Inferior parietal cortex (tissue), 1 donor: Measurements from ENCODE around the gene UBE3D.
"Not testable (repeated sequence)": the region's sequence is repeated elsewhere in the genome, so short reads cannot be mapped to it uniquely, and the experiment has no call there.

Source experiments
- DNase-seq: peaks from one replicate; pipeline ENCODE4 v3.0.0-alpha.2; 2016; ENCODE audit errors: extremely low spot score

Gene UBE3D

DNA sequence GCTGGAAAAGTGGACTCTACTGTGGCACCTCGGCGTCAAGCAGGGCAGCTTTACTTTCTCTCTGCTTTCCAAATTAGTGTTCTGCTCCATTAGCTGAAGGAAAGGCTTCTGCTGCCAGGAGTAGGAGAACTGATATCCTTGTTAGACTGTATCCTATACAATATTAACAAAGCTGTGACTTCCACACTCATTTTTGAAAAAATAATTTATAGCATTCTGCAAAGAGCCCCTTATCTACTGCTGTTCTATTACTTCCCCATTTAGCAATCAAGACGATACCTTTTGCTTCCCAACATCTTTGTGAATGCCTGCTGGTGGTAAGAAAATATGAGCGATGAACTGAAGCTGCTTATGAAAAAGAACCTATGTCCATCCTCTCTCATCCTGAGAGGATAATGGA is 151.1 kb downstream of the UBE3D start:
- no peak for DNase-seq

- no peak for DNase-seq
These were observed 154.8 kb downstream of the UBE3D start for GRCh38 chr6:82910820-82911219.

- no peak for DNase-seq
These were observed 155.2 kb downstream of the UBE3D start for GRCh38 chr6:82910395-82910794.

DNA sequence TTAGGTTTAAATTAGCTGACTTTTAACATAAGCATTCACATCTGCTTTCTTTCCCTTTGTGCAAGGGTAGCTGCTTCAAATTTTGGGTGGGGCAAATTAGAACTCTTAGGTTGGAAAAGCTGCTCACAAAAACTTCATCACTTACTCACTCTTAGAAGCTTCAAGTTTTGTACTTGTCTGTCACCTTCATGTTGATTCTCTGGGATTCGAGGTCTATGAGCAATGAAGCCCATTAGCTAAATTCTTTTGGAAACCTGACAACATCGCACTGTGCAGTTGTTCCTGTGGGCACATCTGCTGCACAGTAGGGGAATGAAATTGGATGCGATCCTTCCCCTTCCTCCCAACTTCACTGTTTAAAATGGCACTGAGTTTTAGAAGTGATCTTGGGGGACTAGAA is 156.1 kb downstream of the UBE3D start:
- DNase-seq = no peak

DNA sequence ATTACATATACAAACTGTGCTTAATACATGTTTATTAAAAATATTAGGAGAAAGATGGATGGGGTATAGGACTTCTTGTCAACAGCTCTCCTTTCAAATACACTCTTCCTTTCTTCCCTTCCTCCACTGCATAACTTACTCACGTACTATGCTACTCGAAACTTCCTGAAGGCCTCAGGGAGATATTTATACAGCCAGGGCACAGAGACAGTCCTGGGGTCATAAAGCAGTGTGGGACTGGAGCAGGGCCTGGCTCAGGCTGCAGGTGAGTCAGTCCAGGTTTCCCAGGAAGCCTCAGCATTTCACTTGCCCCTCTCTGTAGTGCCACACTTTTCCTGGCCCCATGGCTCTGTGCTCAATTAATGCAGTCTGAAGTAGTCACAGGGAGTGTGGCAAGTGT is 157.0 kb downstream of the UBE3D start:
- no peak for DNase-seq

- no peak for DNase-seq
These were observed 158.7 kb downstream of the UBE3D start for GRCh38 chr6:82906951-82907350.

- no peak for DNase-seq
These were observed 159.2 kb downstream of the UBE3D start for GRCh38 chr6:82906489-82906888.

DNA sequence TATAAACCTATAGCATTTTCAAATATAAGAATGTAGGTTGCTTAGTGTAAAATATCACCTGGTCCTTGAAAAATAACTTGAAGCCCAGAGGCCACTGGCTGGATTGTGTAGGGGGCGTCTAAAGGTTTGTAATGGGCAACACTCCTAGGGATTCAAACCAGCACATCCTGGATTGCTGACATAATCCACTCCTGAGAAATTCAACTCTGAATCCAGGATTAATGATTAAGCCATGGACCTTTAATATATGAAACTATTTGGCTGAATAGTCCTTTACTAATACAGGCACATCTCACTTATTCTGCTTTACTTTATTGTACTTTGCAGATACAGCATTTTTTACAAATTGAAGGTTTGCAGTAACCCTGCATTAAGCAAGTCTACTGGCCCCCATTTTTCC is 160.8 kb downstream of the UBE3D start:
- DNase-seq = no peak

GRCh38 chr6:82904257-82904656 is 161.4 kb downstream of the UBE3D start:
- no peak for DNase-seq

- DNase-seq = no peak
These were observed 163.4 kb downstream of the UBE3D start for GRCh38 chr6:82902290-82902689.

DNA sequence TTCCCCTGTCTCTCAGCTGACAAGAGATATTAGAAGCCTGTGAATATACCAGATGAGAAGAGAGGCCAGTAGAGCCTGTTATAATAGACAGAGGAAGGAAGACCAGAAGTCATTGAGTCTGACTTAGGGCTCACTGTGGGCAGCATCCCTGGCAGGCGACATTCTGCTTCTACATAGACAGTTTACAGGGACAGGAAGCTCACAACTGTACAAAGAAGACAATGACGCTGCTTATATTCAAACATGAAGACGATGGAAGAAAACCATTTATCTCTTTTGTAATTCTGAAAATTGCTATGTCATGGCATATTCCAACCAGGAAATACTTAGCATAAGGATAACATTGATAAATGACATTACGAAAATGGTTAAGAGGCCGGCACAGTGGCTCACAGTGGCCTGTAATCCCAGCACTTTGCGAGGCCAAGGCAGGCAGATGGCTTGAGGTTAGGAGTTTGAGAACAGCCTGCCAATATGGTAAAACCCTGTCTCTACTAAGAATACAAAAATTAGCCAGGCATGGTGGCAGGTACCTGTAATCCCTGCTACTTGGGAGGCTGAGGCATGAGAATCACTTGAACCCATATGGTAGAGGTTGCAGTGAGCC is 170.9 kb downstream of the UBE3D start:
- no peak for DNase-seq

GRCh38 chr6:82893889-82894652 is 171.6 kb downstream of the UBE3D start:
- DNase-seq = no peak

DNA sequence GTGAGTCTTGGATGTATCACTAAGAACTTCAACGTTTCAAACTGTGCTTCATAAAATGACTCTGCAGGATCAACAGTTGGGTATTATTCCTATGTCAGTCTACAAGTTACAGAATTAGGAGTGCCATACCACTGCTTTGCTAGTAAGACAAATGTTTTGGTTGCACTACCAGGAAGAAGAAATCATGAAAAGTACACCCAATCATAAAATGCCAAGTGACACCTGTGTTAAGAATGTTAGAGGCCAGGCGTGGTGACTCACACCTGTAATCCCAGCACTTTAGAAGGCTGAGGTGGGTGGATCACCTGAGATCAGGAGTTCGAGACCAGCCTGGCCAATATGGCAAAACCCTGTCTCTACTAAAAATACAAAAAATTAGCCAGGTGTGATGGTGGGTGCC is 174.1 kb downstream of the UBE3D start:
- DNase-seq = not testable (repeated sequence)

DNA sequence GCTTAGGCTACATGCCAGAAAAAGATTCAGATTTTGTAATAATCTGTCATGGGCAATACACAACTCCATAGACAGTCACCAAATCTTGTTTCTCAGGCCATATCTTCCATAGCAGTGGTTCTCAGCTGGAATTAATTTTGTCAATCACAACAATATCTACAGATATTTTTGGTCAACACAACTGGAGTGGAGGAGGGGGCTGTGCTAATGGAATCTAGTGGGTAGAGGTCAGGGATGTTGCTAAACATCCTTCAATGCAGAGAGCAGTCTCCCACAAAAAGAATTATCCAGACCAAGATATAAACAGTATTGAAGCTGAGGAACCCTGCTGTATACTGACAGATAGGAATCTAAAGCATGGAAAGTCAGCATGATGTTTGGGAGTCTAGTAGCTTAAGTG is 174.6 kb downstream of the UBE3D start:
- no peak for DNase-seq

GRCh38 chr6:82890240-82890639 is 175.4 kb downstream of the UBE3D start:
- no peak for DNase-seq

DNA sequence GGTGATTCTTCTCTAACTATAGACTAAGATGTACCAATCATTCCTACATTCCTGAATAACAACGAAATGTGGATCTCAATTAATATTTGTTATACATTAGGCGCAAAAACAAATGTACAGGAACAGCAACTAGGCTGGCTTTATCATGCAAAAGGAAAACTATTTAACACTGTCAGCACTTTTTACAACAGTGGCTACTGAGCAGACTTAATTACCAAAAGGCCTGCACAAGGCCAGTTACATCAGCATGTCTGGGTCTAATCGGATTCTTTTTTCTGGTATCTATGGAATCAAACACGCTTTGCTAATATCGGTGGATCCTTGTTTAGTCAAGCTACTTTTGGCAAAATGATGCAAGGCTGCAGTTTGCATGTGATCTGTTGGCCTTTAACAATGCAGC is 176.5 kb downstream of the UBE3D start:
- DNase-seq = no peak

- DNase-seq = no peak
These were observed 183.1 kb downstream of the UBE3D start for GRCh38 chr6:82882363-82883023.

DNA sequence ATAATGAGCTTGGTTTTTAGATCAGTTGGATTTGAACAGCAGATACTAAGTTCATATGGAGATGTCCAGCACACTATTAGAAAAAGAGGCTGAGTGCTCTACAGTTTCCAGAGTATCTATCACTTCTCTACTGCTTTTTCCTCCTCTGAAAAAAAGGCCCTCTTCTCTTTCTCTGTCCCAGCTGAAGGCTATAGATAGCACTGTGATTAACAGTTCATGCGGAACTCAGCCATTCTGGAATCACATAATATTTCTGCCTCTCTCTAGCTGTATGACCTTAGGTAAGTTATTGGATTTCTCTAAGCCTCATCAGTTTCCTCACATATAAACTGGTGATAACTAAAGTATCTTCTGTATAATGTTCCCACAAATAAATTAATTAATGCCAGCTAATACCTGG is 184.1 kb downstream of the UBE3D start:
- no peak for DNase-seq

DNA sequence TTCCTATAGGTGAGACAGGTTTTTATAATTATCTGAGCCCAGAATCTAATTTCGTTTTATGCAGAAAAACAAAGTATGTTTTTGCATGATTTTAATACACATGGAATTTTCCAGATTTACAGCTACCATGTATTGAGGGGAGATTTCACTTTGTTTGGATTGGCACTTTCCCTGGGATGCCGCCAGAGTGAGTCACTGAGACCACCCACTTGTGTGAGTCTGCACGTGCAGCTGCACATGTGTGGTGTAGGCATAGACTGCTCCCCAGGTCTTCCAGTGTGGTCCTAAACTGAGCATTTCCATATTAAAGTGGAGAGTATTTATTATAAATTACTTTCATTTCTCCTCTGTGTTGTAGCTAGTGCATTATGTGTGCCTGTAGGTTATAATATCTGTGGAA is 186.8 kb downstream of the UBE3D start:
- DNase-seq = no peak

GRCh38 chr6:82877213-82878195 is 188.1 kb downstream of the UBE3D start:
- no peak for DNase-seq

DNA sequence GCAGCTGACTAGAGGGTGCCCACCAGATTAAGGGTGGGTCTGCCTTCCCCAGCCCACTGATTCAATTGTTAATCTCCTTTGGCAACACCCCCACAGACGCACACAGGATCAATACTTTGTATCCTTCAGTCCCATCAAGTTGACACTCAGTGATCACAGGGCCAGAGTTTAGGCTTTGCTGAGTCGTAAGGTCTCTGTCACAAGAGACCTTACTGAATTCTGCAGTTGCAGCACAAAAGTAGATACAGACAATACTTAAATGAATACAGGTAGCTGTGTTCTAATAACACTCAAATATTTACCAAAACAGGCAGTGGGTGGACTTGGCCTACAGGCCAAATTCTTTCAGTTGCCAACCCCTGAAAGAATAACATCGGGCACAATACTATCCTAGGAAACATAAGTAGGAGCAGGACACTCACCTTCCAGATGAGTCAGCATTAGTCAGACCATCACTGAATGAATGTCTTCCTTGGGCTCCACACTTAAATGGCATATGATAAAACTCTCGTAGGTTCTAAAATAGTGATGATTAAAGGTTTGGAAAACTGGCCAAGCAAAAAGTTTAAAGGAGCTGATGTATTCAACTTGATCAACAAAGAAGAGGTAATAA is 190.0 kb downstream of the UBE3D start:
- DNase-seq = no peak

DNA sequence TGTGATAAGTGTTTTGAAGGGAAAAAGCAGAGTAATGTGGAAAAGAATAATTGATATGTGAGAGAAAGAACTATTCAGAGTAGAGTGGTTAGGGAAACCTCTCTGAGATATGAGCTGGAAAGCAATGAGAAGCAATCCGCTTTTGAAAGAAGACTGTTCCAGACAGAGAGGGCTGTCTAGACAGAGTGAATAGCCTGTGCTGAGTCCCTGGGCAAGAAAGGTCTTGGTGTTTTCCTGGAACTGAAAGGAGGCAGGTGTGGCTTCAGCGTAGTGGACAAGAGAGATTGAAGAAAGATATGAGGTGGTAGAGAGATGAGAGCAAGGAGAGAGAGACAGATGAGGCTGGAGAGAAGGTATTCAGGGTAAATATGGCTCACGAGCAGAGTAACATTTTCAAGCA is 190.8 kb downstream of the UBE3D start:
- DNase-seq = no peak
